K562 (cell line): ENCODE data around the gene UTP20. TPM values are rescaled to one million over a fixed set of nuclear protein-coding genes. Genes with fewer than 3 reads are reported as not detected.
"Not testable (repeated sequence)": the region's sequence is repeated elsewhere in the genome, so short reads cannot be mapped to it uniquely, and the experiment has no call there.

Source experiments
- ATAC-seq: fragments of 200-7000 bp; cut with Tn5 transposase; 3 replicates; pipeline ENCODE4 v1.9.1; 2020; ENCODE audit warnings: moderate library complexity
- BruUV-seq: library from RNA; stranded (reverse); fragments of 400-500 nt; replicated peaks from 2 replicates; lab custom pipeline; 2021; lab: Mats Ljungman, UMichigan
- CTCF ChIA-PET: fragments of 300-600 bp; formaldehyde crosslinking; extraction: SDS; loops from one replicate; lab custom pipeline; 2021; ENCODE audit warnings: low intra/inter-chr PET ratio; lab: Yijun Ruan, JAX
- POLR2A ChIA-PET: fragments of 300-600, 350-650 bp; sonication (Branson Sonifier 250); formaldehyde crosslinking; extraction: SDS; loops from one replicate; lab custom pipeline; 2021; ENCODE audit warnings: antibody characterized with exemption, inconsistent platforms; lab: Yijun Ruan, JAX
- DNase-seq, 4 experiments: peaks; one replicate each; pipeline versions ENCODE4 v3.0.0 to v3.0.0-alpha.2; 2011 to 2018; ENCODE audit warnings: low spot score in 3 of 4, mixed read lengths in 3 of 4; ENCODE audit errors: extremely low read depth in 1 of 4
- FAIRE-seq: peaks from 2 replicates; lab custom pipeline; 2011; peaks lifted over from hg19 to GRCh38; lab: Jason Lieb, UNC
- H2AFZ ChIP-seq: 2 replicates; pipeline ENCODE4 v1.6.0; 2011; ENCODE audit warnings: low read depth, low read length, control low read depth, inconsistent platforms
- H3K27ac ChIP-seq: fragments of 200-600 bp; 3 replicates; pipeline ENCODE4 v1.8.0; 2011; ENCODE audit warnings: low read depth, mild to moderate bottlenecking, control low read depth, inconsistent platforms, low read length, moderate library complexity, mixed read lengths; ENCODE audit errors: extremely low read depth
- H3K27me3 ChIP-seq, 2 experiments: fragments of 300-600 bp in 1 of 2; 2 replicates in 1 of 2; 3 replicates in 1 of 2; pipeline versions ENCODE4 v1.6.0 to v1.8.0; 2011; ENCODE audit warnings: inconsistent platforms in 2 of 2, low read length in 2 of 2, mild to moderate bottlenecking in 1 of 2, mixed read lengths in 1 of 2, moderate library complexity in 1 of 2; ENCODE audit not compliant: control insufficient read depth in 2 of 2, insufficient read depth in 2 of 2
- H3K36me3 ChIP-seq: fragments of 300-600 bp; 3 replicates; pipeline ENCODE4 v1.8.0; 2011; ENCODE audit warnings: mild to moderate bottlenecking, low read length, inconsistent platforms; ENCODE audit not compliant: control insufficient read depth, insufficient read depth
- H3K4me1 ChIP-seq, 2 experiments: fragments of 200-600 bp in 1 of 2; replicated peaks in 1 of 2; 2 replicates in 1 of 2; 3 replicates in 1 of 2; pipeline versions ENCODE4 v1.5.1 to v1.8.0; 2011; ENCODE audit warnings: inconsistent platforms in 2 of 2, low read length in 2 of 2, mild to moderate bottlenecking in 1 of 2, mixed read lengths in 1 of 2, moderate library complexity in 1 of 2; ENCODE audit not compliant: control insufficient read depth in 2 of 2, insufficient read depth in 2 of 2
- H3K4me2 ChIP-seq: 2 replicates; pipeline ENCODE4 v1.6.1; 2011; ENCODE audit warnings: low read length, control low read depth, inconsistent platforms, mixed read lengths; ENCODE audit not compliant: insufficient read depth
- H3K4me3 ChIP-seq: fragments of 200-600 bp; sonication (generic), shearing (Covaris generic); 2 replicates; pipeline ENCODE4 v1.5.1; 2016; ENCODE audit warnings: control low read depth, inconsistent platforms
- H3K79me2 ChIP-seq: fragments of 200-600 bp; 3 replicates; pipeline ENCODE4 v1.8.0; 2011; ENCODE audit warnings: low read length, inconsistent platforms; ENCODE audit not compliant: control insufficient read depth, insufficient read depth
- H3K9ac ChIP-seq, 2 experiments: 2 replicates each; pipeline versions ENCODE4 v1.6.0 to v1.6.1; 2011; ENCODE audit warnings: low read depth in 2 of 2, low read length in 2 of 2, control low read depth in 1 of 2, inconsistent platforms in 1 of 2, mild to moderate bottlenecking in 1 of 2, mixed read lengths in 1 of 2; ENCODE audit not compliant: insufficient read depth in 1 of 2
- H3K9me1 ChIP-seq: one replicate; pipeline ENCODE4 v1.6.0; 2011; ENCODE audit warnings: inconsistent platforms, mild to moderate bottlenecking, low read length, moderate library complexity; ENCODE audit not compliant: control insufficient read depth, insufficient read depth
- H3K9me3 ChIP-seq: replicated peaks from 2 replicates; pipeline ENCODE4 v1.5.1; 2011; ENCODE audit warnings: low read depth, low read length, inconsistent platforms; ENCODE audit not compliant: control insufficient read depth, insufficient read depth
- H4K20me1 ChIP-seq: replicated peaks from 2 replicates; pipeline ENCODE4 v1.6.1; 2011; ENCODE audit warnings: low read length, inconsistent platforms, mixed read lengths; ENCODE audit not compliant: control insufficient read depth, insufficient read depth
- HCFC1 ChIP-seq: IDR thresholded peaks from 2 replicates; pipeline ENCODE4 v1.6.1; 2012; ENCODE audit warnings: low read depth, low read length, improper control_type of control experiment
- MAFF ChIP-seq: IDR thresholded peaks from 2 replicates; pipeline ENCODE4 v1.6.1; 2012; ENCODE audit warnings: low read length, improper control_type of control experiment
- VEZF1 ChIP-seq: fragments of 200-800 bp; sonication (Bioruptor generic); IDR thresholded peaks from 2 replicates; pipeline ENCODE4 v1.6.1; 2017; ENCODE audit warnings: missing genetic modification characterization, missing compliant biosample characterization
- YY1 ChIP-seq, 3 experiments: IDR thresholded peaks; 2 replicates each; pipeline ENCODE4 v1.6.1; 2011; ENCODE audit warnings: low read length in 2 of 3, mild to moderate bottlenecking in 2 of 3, moderate library complexity in 2 of 3, borderline replicate concordance in 1 of 3, control low read depth in 1 of 3, low read depth in 1 of 3; ENCODE audit not compliant: insufficient read depth in 3 of 3, insufficient replicate concordance in 2 of 3, control insufficient read depth in 1 of 3, insufficient read length in 1 of 3; ENCODE audit errors: extremely low read depth in 1 of 3
- ZNF316 ChIP-seq: fragments of 450-650 bp; IDR thresholded peaks from 2 replicates; pipeline ENCODE4 v1.6.1; 2016
- ZNF561 ChIP-seq: fragments of 450-650 bp; formaldehyde crosslinking; conservative IDR thresholded peaks from 2 replicates; pipeline ENCODE4 v1.4.0; 2020; ENCODE audit warnings: mild to moderate bottlenecking, moderate library complexity
- WGBS: fragments of 100-300 bp; shearing (Covaris generic); methylation state at CpG from one replicate; pipeline ENCODE4 v1.1.6; 2016; ENCODE audit warnings: low coverage, mixed read lengths; ENCODE audit not compliant: insufficient coverage; ENCODE audit errors: missing lambda C conversion rate; 5-methylcytosine and 5-hydroxymethylcytosine counted together
- in situ Hi-C: fragments of 300-500 bp; cut with MboI; formaldehyde crosslinking; loops from 4 replicates; pipeline ENCODE4 v1.15.0; 2018; ENCODE audit warnings: inconsistent platforms, mixed read lengths
- intact Hi-C: fragments of 100-400 bp; cut with micrococcal nuclease; formaldehyde crosslinking; loops from 2 replicates; pipeline ENCODE4 v1.14.2; 2022
- polyA plus RNA-seq, 8 experiments: library from polyadenylated mRNA; depleted of rRNA in 4 of 8; stranded (reverse) in 5 of 8; unstranded in 3 of 8; fragments of >200 nt; fragmentation: Nextera tagmentation in 2 of 8; fragmentation: Illumina TruSeq in 1 of 8; extraction: Ambion mirVana in 2 of 8; extraction: Trizol in 1 of 8; gene quantifications; 2 replicates each; pipeline versions ENCODE4 v1.2.1 to v1.2.3, GENCODE V29; 2011 to 2014; ENCODE audit warnings: inconsistent platforms in 1 of 8, missing spikeins in 1 of 8
- total RNA-seq, 7 experiments: library from RNA; depleted of rRNA in 6 of 7; stranded (reverse); fragments of >200 nt in 6 of 7; fragmentation: Illumina TruSeq in 2 of 7; extraction: Trizol in 2 of 7; gene quantifications; 2 replicates each; pipeline versions ENCODE4 v1.2.1 to v1.2.3, GENCODE V29; 2011 to 2021; ENCODE audit warnings: low replicate concordance in 1 of 7

The UTP20 gene
- total and polyA plus RNA-seq, 9 of the 15 experiments (the other 6 are each of a cell fraction or from before 2014, with no cell fraction given) = 4.3 to 41.3 (median 20.7) TPM

- POLR2A ChIA-PET = no interaction called here
- ATAC-seq (no peak), FAIRE-seq (no peak), DNase-seq (no peak)
- H3K9me3 ChIP-seq = no peaks in the 10 kb centered on the region
- no TSS peak for BruUV-seq
- H3K4me1 ChIP-seq = peaks cover 0 to 2% of the 10 kb centered on the region in 2 experiments; a peak in 3 of 5 replicates
- in situ Hi-C loops (loop anchor here (25.0 kb wide), 1 partner anchor 1397 kb away; no protein-coding TSS in a partner anchor), intact Hi-C loops (loop anchor here (2.0 to 10.0 kb wide), 3 partner anchors 160 to 424 kb away; no protein-coding TSS in a partner anchor)
- no peaks in the 10 kb centered on the region for H3K36me3 ChIP-seq
- no peak overlapping the region for H3K4me3 ChIP-seq
- no peaks in the 10 kb centered on the region for H4K20me1 ChIP-seq
- H3K9ac ChIP-seq = no peak overlapping the region
- no peak for TF ChIP-seq YY1 (IDR thresholded peaks at IDR 0.05; ENCODE audit: borderline replicate concordance in 1 of 3, control insufficient read depth in 1 of 3, extremely low read depth in 1 of 3, insufficient read depth in 3 of 3, insufficient read length in 1 of 3, insufficient replicate concordance in 2 of 3, low read depth in 1 of 3, low read length in 2 of 3)
- TF ChIP-seq ZNF561 (CRISPR knock-in tag) = no peak
- TF ChIP-seq HCFC1 = no peak
- TF ChIP-seq ZNF316 = peak; percentile 60
- no peak for TF ChIP-seq VEZF1 (CRISPR knock-in tag)
- TF ChIP-seq MAFF = peak; percentile 14; the same call in 1 of the 2 replicates
- H3K79me2 ChIP-seq = no peaks in the 10 kb centered on the region
- no peaks in the 10 kb centered on the region for H3K27me3 ChIP-seq
- CTCF ChIA-PET = interaction anchor here (0.9 to 1.9 kb wide), 5 partner anchors 344 to 1464 kb away, joined by 3 to 12 read pairs (median 5); no protein-coding TSS in a partner anchor
- no peaks in the 10 kb centered on the region for H3K9me1 ChIP-seq
- no peak overlapping the region for H3K27ac ChIP-seq
- H2AFZ ChIP-seq = no peak overlapping the region
- 10% methylated on average over 1 of the region's 1 CpG for WGBS
- H3K4me2 ChIP-seq = no peak overlapping the region
Measured at GRCh38 chr12:101415228-101415627, 135.3 kb downstream of the UTP20 start.

- FAIRE-seq, intact Hi-C loops, H3K79me2 ChIP-seq, H3K36me3 ChIP-seq, H3K9me1 ChIP-seq, H2AFZ ChIP-seq, POLR2A ChIA-PET, CTCF ChIA-PET, H3K9me3 ChIP-seq, H3K9ac ChIP-seq, DNase-seq, H3K27me3 ChIP-seq, BruUV-seq, H4K20me1 ChIP-seq, H3K27ac ChIP-seq, ATAC-seq, H3K4me2 ChIP-seq, H3K4me1 ChIP-seq, H3K4me3 ChIP-seq: not testable (repeated sequence)
- WGBS = 30% methylated on average over 4 of the region's 4 CpGs
- in situ Hi-C loops = loop anchor here (25.0 kb wide), 1 partner anchor 1390 kb away; no protein-coding TSS in a partner anchor
Measured at GRCh38 chr12:101422066-101422465, 142.2 kb downstream of the UTP20 start.
